ENCODE measurements around the gene WDR88.

The WDR88 gene, protein sequence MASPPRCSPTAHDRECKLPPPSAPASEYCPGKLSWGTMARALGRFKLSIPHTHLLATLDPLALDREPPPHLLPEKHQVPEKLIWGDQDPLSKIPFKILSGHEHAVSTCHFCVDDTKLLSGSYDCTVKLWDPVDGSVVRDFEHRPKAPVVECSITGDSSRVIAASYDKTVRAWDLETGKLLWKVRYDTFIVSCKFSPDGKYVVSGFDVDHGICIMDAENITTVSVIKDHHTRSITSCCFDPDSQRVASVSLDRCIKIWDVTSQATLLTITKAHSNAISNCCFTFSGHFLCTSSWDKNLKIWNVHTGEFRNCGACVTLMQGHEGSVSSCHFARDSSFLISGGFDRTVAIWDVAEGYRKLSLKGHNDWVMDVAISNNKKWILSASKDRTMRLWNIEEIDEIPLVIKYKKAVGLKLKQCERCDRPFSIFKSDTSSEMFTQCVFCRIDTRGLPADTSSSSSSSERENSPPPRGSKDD

DNA sequence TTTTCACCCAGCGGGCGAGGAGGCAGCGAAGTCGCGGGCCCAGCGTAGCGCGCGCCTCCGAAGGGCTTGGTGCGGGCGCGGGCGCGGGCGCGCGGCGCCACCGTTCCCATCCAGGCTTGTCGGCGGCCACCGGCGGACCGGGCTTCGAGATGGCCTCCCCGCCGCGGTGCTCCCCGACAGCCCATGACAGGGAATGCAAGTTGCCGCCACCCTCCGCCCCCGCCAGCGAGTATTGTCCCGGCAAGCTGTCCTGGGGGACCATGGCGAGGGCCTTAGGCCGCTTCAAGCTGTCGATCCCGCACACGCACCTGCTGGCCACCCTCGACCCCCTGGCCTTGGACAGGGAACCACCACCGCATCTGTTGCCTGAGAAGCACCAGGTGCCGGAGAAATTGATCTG lies at the start of gene WDR88:
WDR88 (plus strand) TSS at position 94 of the 400 bp plus-strand sequence; CDS start at position 150, 56 bp downstream.
- DNase-seq (ENCODE audit: low spot score), result no peak

- DNase-seq (ENCODE audit: low spot score), result no peak
These were observed 46.3 kb upstream of the WDR88 start for GRCh38 chr19:33085570-33086128.

- no peak for DNase-seq (ENCODE audit: low spot score)
These were observed 45.0 kb upstream of the WDR88 start for GRCh38 chr19:33086955-33087354.

- DNase-seq (ENCODE audit: low spot score), result no peak
These were observed 42.9 kb upstream of the WDR88 start for GRCh38 chr19:33089010-33089409.

DNA sequence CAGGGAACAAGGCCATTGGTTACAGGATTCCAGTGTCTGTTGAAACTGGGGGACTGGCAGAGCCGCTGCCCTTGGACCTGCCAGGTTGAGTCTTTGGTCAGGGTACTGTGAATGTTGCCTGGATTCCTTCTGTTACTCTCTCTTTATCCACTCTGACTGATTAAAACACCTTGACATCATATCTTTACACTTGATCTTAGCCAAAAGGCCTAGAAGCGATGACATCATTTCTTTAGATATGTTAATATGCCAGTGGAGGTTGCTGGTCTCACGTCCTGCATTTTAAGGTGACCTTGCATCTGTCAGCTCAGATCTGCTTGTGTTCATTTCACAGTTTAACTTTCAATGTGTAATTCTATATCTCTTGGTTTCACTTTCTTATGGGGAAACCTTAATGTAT lies 41.7 kb upstream of the WDR88 start:
- DNase-seq (ENCODE audit: low spot score), result no peak

GRCh38 chr19:33093420-33094210 lies 38.3 kb upstream of the WDR88 start:
- DNase-seq (ENCODE audit: low spot score), result no peak

DNA sequence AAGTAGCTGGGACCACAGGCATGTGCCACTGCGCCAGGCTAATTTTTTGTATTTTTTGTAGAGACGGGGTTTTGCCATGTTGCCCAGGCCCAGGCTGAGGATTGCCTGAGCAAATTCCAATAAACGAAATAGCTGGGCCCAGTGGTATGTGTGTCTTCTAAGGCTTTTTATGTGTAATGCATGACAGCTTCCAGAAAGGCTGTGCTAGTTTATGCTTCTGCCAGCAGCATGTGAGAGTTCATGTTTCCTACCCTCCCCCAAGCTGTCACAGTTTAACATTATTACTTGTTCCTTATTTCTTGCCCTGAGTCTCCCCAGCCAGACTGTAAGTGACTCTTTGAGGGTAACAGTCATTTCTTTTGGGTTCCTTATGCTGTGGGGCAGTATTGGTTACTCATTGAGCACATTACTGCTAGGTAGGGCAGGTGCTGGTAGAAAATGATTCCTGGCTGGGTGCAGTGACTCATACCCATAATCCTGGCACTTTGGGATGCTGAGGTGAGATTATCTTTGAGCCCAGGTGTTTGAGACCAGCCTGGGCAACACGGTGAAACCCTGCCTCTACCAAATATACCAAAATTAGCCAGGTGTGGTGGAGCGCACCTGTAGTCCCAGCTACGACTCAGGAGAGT lies 37.4 kb upstream of the WDR88 start:
- no peak for DNase-seq (ENCODE audit: low spot score)

GRCh38 chr19:33096005-33096404 lies 35.9 kb upstream of the WDR88 start:
- DNase-seq (ENCODE audit: low spot score), result no peak

GRCh38 chr19:33098055-33098534 lies 33.8 kb upstream of the WDR88 start:
- DNase-seq (ENCODE audit: low spot score), result no peak

- DNase-seq (ENCODE audit: low spot score), result no peak
These were observed 30.8 kb upstream of the WDR88 start for GRCh38 chr19:33100894-33101644.

- DNase-seq (ENCODE audit: low spot score), result no peak
These were observed 29.0 kb upstream of the WDR88 start for GRCh38 chr19:33102893-33103292.

GRCh38 chr19:33108161-33108560 lies 23.8 kb upstream of the WDR88 start:
- no peak for DNase-seq (ENCODE audit: low spot score)

DNA sequence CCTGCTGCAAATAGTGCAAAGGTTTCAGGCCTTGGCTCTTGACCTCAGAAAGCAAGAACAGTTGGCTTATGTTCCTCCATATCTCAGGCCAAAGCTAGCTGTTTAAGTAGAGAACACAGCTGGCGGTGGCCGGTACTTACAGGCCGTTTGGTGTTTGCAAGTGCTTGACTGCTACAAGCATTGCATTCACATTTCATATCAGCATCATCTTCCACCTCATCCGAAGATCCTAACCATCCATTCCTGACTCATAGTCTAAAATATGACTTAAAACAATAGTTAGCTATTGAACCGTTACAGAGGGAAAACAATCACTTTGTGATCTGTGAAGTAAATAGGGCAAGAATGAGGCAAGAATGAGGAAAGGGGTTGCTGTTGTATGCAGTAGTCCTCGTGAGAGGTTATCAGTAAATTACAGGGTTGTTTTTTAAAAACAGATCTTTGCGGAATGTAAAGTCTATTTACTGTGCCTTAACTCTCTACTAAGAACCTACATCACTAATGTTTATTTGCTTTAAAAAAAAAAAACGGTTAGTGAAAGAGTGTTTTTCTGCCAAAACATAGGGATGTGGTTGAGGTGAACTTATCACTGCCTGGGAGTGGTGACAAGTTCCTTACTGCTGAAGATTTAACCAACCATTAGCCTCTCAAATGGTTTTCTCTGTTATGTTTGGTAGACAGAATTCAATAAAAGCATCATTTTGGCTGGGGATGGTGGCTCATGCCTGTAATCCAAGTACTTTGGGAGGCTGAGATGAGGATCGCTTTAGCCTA lies 21.6 kb upstream of the WDR88 start:
- DNase-seq (ENCODE audit: low spot score), result no peak

GRCh38 chr19:33111587-33111986 lies 20.3 kb upstream of the WDR88 start:
- no peak for DNase-seq (ENCODE audit: low spot score)

- DNase-seq (ENCODE audit: low spot score), result no peak
These were observed 17.6 kb upstream of the WDR88 start for GRCh38 chr19:33114312-33114711.

- no peak for DNase-seq (ENCODE audit: low spot score)
These were observed 14.4 kb upstream of the WDR88 start for GRCh38 chr19:33117501-33117900.

- DNase-seq (ENCODE audit: low spot score), result no peak
These were observed 13.3 kb upstream of the WDR88 start for GRCh38 chr19:33118643-33119042.

GRCh38 chr19:33124207-33125098 lies 7.5 kb upstream of the WDR88 start:
- no peak for DNase-seq (ENCODE audit: low spot score)

GRCh38 chr19:33125929-33126388 lies 6.0 kb upstream of the WDR88 start:
- DNase-seq (ENCODE audit: low spot score), result peak; percentile 67
